Measurements from ENCODE around the gene AGMAT. TPM values are rescaled to one million over a fixed set of nuclear protein-coding genes. Genes with fewer than 3 reads are reported as not detected.

Gene AGMAT
- total RNA-seq, 2 donors from 2014 or later: 0.21 TPM; not detected in 1

DNA sequence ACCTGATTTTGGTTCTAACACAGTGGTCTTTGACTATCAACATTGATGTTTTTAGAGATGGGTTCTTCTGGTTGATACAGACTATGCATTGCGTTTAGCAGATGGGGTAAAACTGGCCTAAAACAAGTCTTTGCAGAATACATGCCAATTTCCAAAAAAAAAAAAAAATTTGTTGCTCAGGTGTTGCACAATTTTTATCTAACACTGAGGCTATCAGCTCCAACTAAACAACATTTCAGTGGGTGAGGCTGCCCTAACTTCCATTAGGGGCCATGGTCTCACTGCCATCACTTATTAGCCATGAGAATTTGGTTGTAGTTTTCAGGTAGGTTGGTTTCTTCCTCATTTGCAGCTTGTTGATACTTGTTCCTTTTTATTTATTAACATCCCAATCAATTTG lies 14.0 kb downstream of the AGMAT start:
- H3K9me3 ChIP-seq: no peaks in the 10 kb centered on the region
- H3K27me3 ChIP-seq (replicated peaks; ENCODE audit: insufficient read depth): no peaks in the 10 kb centered on the region
- H3K36me3 ChIP-seq: peaks cover 26% of the 10 kb centered on the region
- TF ChIP-seq, protein P1, sequence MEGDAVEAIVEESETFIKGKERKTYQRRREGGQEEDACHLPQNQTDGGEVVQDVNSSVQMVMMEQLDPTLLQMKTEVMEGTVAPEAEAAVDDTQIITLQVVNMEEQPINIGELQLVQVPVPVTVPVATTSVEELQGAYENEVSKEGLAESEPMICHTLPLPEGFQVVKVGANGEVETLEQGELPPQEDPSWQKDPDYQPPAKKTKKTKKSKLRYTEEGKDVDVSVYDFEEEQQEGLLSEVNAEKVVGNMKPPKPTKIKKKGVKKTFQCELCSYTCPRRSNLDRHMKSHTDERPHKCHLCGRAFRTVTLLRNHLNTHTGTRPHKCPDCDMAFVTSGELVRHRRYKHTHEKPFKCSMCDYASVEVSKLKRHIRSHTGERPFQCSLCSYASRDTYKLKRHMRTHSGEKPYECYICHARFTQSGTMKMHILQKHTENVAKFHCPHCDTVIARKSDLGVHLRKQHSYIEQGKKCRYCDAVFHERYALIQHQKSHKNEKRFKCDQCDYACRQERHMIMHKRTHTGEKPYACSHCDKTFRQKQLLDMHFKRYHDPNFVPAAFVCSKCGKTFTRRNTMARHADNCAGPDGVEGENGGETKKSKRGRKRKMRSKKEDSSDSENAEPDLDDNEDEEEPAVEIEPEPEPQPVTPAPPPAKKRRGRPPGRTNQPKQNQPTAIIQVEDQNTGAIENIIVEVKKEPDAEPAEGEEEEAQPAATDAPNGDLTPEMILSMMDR (IDR thresholded peaks at IDR 0.05): no peak
- no peak for DNase-seq (ENCODE audit: low spot score)
- ATAC-seq (ENCODE audit: insufficient number of reproducible peaks, low FRiP score, low read depth): no peak
- no peak overlapping the region for H3K4me3 ChIP-seq
- H3K27ac ChIP-seq: no peak overlapping the region
- H3K4me1 ChIP-seq (ENCODE audit: control insufficient read depth in 1 of 2, low read depth in 2 of 2): peaks cover 0 to 20% of the 10 kb centered on the region in 2 donors

GRCh38 chr1:15568387-15569073 lies 16.3 kb downstream of the AGMAT start:
- no peak for DNase-seq (ENCODE audit: low spot score)
- peaks cover 45% of the 10 kb centered on the region for H3K36me3 ChIP-seq
- H3K27me3 ChIP-seq (replicated peaks; ENCODE audit: insufficient read depth): no peaks in the 10 kb centered on the region
- H3K4me1 ChIP-seq (ENCODE audit: control insufficient read depth in 1 of 2, low read depth in 2 of 2): peaks cover 0 to 10% of the 10 kb centered on the region in 2 donors
- H3K27ac ChIP-seq: no peak overlapping the region
- no peak overlapping the region for H3K4me3 ChIP-seq
- no peak for ATAC-seq (ENCODE audit: insufficient number of reproducible peaks, low FRiP score, low read depth)
- TF ChIP-seq, protein P1 (IDR thresholded peaks at IDR 0.05): no peak
- H3K9me3 ChIP-seq: no peaks in the 10 kb centered on the region

DNA sequence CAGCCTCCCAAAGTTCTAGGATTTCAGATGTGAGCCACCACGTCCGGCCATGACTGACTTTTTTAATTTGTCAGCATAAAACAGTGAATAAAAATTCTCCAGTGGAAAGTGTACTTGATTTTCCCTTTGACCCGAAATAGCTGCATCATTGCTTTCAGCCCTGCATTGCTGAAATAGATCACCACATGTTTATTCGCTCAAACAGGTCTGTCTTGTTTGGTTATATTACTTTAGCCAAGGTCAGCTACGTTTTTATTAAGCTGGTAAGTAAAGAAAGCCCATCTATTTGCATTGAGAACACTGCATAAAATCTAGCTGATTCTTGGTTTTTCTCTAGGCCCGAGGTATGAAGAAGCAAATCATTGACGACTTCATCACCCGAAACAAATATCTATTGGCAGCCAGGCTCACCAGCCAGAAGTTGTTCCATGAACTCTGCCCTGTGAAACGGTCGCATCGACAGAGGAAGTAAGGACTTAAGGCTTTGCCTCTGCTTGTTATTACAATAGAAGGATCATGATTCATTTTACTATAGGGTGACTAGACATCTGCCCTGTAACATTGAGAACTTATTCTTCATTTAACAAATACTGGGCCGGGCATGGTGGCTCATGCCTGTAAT lies 25.6 kb downstream of the AGMAT start:
- DNase-seq (ENCODE audit: low spot score) (no peak), ATAC-seq (ENCODE audit: insufficient number of reproducible peaks, low FRiP score, low read depth) (no peak)
- Histone ChIP-seq H3K9me3 (no peaks in the 10 kb centered on the region), H3K27ac (no peak overlapping the region), H3K4me1 (ENCODE audit: control insufficient read depth in 1 of 2, low read depth in 2 of 2) (no peaks in the 10 kb centered on the region), H3K27me3 (replicated peaks; ENCODE audit: insufficient read depth) (no peaks in the 10 kb centered on the region), H3K36me3 (peaks cover 39% of the 10 kb centered on the region), H3K4me3 (no peak overlapping the region)
- TF ChIP-seq, protein P1 (IDR thresholded peaks at IDR 0.05): no peak

GRCh38 chr1:15558516-15558915 lies 26.3 kb downstream of the AGMAT start:
- TF ChIP-seq, protein P1 (IDR thresholded peaks at IDR 0.05): no peak
- Histone ChIP-seq H3K27ac (no peak overlapping the region), H3K9me3 (no peaks in the 10 kb centered on the region), H3K27me3 (replicated peaks; ENCODE audit: insufficient read depth) (no peaks in the 10 kb centered on the region), H3K36me3 (peaks cover 32% of the 10 kb centered on the region), H3K4me3 (no peak overlapping the region), H3K4me1 (ENCODE audit: control insufficient read depth in 1 of 2, low read depth in 2 of 2) (no peaks in the 10 kb centered on the region)
- ATAC-seq (ENCODE audit: insufficient number of reproducible peaks, low FRiP score, low read depth) (no peak), DNase-seq (ENCODE audit: low spot score) (no peak)

GRCh38 chr1:15557594-15557993 lies 27.3 kb downstream of the AGMAT start:
- DNase-seq (ENCODE audit: low spot score) (no peak), ATAC-seq (ENCODE audit: insufficient number of reproducible peaks, low FRiP score, low read depth) (no peak)
- H3K4me1 ChIP-seq (ENCODE audit: control insufficient read depth in 1 of 2, low read depth in 2 of 2): no peaks in the 10 kb centered on the region
- TF ChIP-seq, protein P1 (IDR thresholded peaks at IDR 0.05): no peak
- H3K36me3 ChIP-seq: peaks cover 27% of the 10 kb centered on the region
- no peak overlapping the region for H3K4me3 ChIP-seq
- H3K27ac ChIP-seq: no peak overlapping the region
- H3K9me3 ChIP-seq: no peaks in the 10 kb centered on the region
- no peaks in the 10 kb centered on the region for H3K27me3 ChIP-seq (replicated peaks; ENCODE audit: insufficient read depth)

Data from thoracic aorta (tissue), 2 donors.